Measurements from ENCODE around the gene PRPF19. TPM values are rescaled to one million over a fixed set of nuclear protein-coding genes. Genes with fewer than 3 reads are reported as not detected.
A peak's percentile ranks its signal among the peaks of the same experiment; 100 is the strongest.

Gene PRPF19
- total RNA-seq, 4 donors from 2014 or later, result 50.2 to 73.6 (median 60.5) TPM

- Histone ChIP-seq H3K4me3 (no peak overlapping the region), H3K9me3 (no peaks in the 10 kb centered on the region), H3K36me3 (peaks cover 0 to 71% of the 10 kb centered on the region in 2 donors), H3K4me1 (peaks cover 0 to 33% (median 12%) of the 10 kb centered on the region in 3 donors), H3K27ac (no peak overlapping the region), H3K27me3 (peaks cover 6% of the 10 kb centered on the region)
- no peak for ATAC-seq
- 81 to 82% methylated on average over 4 to 6 of the region's 12 CpGs for WGBS, 2 donors (ENCODE audit: low coverage in 1 of 2)
- TF ChIP-seq POLR2A (IDR thresholded peaks at IDR 0.05), result no peak
- no peak for TF ChIP-seq EP300 (IDR thresholded peaks at IDR 0.05)
- no peak for TF ChIP-seq CTCF (IDR thresholded peaks at IDR 0.05)
Observed at GRCh38 chr11:60847896-60848295, 58.5 kb downstream of the PRPF19 start.

DNA sequence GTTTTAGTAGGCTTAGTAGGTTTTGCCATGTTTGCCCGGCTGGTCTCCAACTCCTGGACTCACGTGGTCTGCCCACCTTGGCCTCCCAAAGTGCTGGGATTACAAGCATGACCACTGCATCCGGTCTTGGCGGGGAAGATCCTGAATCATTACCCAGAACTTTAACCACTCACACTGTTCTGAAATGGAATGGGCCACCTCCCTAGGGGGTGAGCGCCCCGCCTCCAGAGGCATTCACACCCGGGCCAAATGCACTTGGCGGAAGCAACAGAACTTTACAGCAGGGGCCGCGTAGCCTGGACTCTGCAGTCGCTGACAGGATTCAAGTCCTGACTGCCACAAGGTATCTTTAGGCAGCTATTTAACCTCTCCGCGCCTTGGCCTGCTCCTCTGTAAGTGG is 59.1 kb downstream of the PRPF19 start:
- no peak for TF ChIP-seq CTCF (IDR thresholded peaks at IDR 0.05)
- no peak for TF ChIP-seq EP300 (IDR thresholded peaks at IDR 0.05)
- no peak for TF ChIP-seq POLR2AphosphoS5 (IDR thresholded peaks at IDR 0.05)
- no peak for TF ChIP-seq POLR2A (IDR thresholded peaks at IDR 0.05)
- H3K9me3 ChIP-seq, result no peaks in the 10 kb centered on the region
- WGBS, 2 donors (ENCODE audit: low coverage in 1 of 2), result no CpG with 5 or more reads among the region's 13 CpGs
- H3K4me1 ChIP-seq, result peaks cover 0 to 34% (median 12%) of the 10 kb centered on the region in 3 donors
- H3K4me3 ChIP-seq, result no peak overlapping the region
- H3K27ac ChIP-seq, result no peak overlapping the region
- no peaks in the 10 kb centered on the region for H3K27me3 ChIP-seq
- ATAC-seq, result no peak
- H3K36me3 ChIP-seq, result peaks cover 0 to 64% of the 10 kb centered on the region in 2 donors

DNA sequence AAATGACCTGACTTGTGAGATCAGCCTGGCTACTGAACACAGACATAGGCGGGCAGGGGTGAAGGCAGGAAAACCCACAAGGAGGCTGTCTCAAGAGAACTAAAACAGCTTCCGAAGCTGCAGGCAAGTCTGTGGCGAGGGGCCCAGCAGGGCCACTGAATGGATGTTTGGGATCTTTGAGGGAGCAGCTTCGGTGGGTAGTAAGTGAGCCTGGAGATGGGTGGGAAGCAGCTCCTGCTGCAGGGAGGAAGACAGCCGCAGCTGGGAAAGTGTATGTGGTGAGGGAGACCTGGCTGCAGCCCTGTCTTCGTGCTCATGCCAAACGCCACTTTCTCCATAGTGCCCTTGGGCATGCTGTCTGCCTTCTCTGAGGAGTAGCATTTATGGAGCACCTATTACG is 61.0 kb downstream of the PRPF19 start:
- WGBS, 2 donors (ENCODE audit: low coverage in 1 of 2), result 79 to 90% methylated on average over 3 to 8 of the region's 8 CpGs
- no peak overlapping the region for H3K4me3 ChIP-seq
- H3K36me3 ChIP-seq, result peaks cover 0 to 45% of the 10 kb centered on the region in 2 donors
- no peaks in the 10 kb centered on the region for H3K27me3 ChIP-seq
- H3K4me1 ChIP-seq, result peaks cover 0 to 46% (median 19%) of the 10 kb centered on the region in 3 donors
- H3K27ac ChIP-seq, result no peak overlapping the region
- TF ChIP-seq POLR2AphosphoS5 (IDR thresholded peaks at IDR 0.05) (no peak), CTCF (IDR thresholded peaks at IDR 0.05) (no peak), EP300 (IDR thresholded peaks at IDR 0.05) (no peak), POLR2A (IDR thresholded peaks at IDR 0.05) (no peak)
- no peaks in the 10 kb centered on the region for H3K9me3 ChIP-seq
- ATAC-seq, result no peak

DNA sequence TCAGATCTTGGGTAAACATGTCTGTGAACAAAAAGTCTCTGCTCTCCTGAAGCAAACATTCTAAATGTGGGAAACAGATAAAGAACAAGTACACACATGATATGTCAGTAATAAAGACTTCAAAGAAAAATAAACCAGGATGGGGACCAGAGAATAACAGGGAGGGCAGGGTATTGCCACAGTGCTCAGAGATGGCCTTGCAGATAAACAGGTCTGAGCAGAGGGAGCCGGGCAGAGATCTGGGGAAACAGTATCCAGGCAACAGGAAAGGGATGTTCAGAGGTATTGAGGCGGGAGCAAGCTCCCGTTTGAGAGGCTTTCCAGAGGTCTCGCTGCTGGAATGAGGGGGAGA is 61.5 kb downstream of the PRPF19 start:
- Histone ChIP-seq H3K27me3 (no peaks in the 10 kb centered on the region), H3K4me3 (no peak overlapping the region), H3K9me3 (no peaks in the 10 kb centered on the region), H3K4me1 (peaks cover 0 to 51% (median 19%) of the 10 kb centered on the region in 3 donors), H3K27ac (no peak overlapping the region), H3K36me3 (peaks cover 0 to 40% of the 10 kb centered on the region in 2 donors)
- WGBS, 2 donors (ENCODE audit: low coverage in 1 of 2), result 38 to 40% methylated on average over 3 to 4 of the region's 4 CpGs
- no peak for ATAC-seq
- TF ChIP-seq POLR2A (IDR thresholded peaks at IDR 0.05), result no peak
- no peak for TF ChIP-seq EP300 (IDR thresholded peaks at IDR 0.05)
- no peak for TF ChIP-seq POLR2AphosphoS5 (IDR thresholded peaks at IDR 0.05)
- no peak for TF ChIP-seq CTCF (IDR thresholded peaks at IDR 0.05)

DNA sequence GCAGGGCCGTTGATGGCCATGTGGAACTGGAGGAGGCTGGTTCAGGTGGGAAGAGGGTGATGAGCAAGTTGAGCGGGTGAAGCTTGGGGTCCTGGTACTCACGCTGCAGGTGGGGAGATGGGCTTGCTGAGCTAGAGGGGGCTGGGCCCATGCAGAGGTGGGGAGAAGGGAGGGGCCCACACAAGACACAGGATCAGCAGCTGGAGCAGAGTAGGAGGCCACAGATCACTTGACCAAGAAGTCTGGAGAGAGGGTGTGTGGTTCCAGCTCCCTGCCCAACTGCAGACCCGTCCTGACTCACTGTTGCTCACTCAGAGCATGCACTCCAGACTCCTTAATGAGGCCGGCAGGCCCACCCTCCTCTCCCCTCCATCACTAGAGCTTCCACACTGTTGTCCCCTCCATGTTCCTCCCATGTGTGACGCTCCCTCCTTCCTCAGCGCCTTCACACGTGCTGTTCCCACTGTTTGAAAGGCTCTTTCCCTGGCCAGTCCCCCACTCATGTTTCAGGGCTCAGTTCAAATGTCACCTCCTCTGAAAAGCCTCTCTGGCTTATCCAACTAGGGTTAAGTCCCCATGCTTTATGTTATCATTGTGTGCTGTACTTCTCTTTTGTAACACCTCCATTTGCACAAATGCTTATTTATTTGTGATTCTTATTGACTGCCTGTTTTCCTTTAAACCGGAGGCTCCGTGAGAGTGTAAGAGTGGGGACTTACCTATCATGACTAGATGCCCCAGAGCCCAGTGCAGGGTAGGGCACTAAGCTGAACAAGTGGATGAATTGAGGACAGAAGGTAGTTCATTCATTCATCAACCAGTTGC is 62.1 kb downstream of the PRPF19 start:
- no peaks in the 10 kb centered on the region for H3K9me3 ChIP-seq
- peaks cover 0 to 34% of the 10 kb centered on the region in 2 donors for H3K36me3 ChIP-seq
- peaks cover 0 to 54% (median 19%) of the 10 kb centered on the region in 3 donors for H3K4me1 ChIP-seq
- no peak for TF ChIP-seq EP300 (IDR thresholded peaks at IDR 0.05)
- no peak for TF ChIP-seq CTCF (IDR thresholded peaks at IDR 0.05)
- TF ChIP-seq POLR2A (IDR thresholded peaks at IDR 0.05), result no peak
- no peak for TF ChIP-seq POLR2AphosphoS5 (IDR thresholded peaks at IDR 0.05)
- no peak overlapping the region for H3K27ac ChIP-seq
- no peak for ATAC-seq
- H3K4me3 ChIP-seq, result peak overlapping the region in 1 of 2 donors; percentile 91
- WGBS, 2 donors (ENCODE audit: low coverage in 1 of 2), result 55 to 71% methylated on average over 3 to 7 of the region's 10 CpGs
- H3K27me3 ChIP-seq, result no peaks in the 10 kb centered on the region

Measured in gastroesophageal sphincter (tissue), 4 donors.